Brain pericyte (primary cell): Measurements from ENCODE around the gene UNC80.

ENCODE experiments used
- DNase-seq: peaks from one replicate; pipeline ENCODE4 v3.0.0-alpha.2; 2012; ENCODE audit warnings: low read depth, low spot score

The UNC80 gene

GRCh38 chr2:209806318-209806717 is 34.7 kb downstream of the UNC80 start:
- no peak for DNase-seq

- DNase-seq, result no peak
Measured at GRCh38 chr2:209808521-209808920, 36.9 kb downstream of the UNC80 start.

GRCh38 chr2:209809256-209809655 is 37.6 kb downstream of the UNC80 start:
- no peak for DNase-seq

DNA sequence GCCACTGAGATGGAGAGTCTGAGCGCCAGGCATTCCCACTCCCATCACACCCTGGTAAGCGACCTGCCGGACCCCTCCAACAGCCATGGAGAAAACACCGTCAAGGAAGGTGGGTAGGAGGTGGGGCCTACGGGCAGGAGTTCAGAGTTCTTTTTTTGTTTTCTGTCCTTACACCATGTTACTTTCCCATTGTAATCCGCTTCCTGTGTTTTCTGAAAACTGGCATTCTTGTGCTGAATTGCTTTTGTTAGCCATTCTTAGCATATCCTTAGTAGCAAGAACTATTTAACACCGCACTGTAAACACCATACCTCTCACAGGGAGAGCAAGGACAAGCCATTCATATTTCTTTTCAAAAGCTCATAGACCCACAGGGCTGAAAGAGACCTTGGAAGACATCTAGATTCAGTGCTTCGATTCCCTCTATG is 46.2 kb downstream of the UNC80 start:
- DNase-seq, result no peak

DNA sequence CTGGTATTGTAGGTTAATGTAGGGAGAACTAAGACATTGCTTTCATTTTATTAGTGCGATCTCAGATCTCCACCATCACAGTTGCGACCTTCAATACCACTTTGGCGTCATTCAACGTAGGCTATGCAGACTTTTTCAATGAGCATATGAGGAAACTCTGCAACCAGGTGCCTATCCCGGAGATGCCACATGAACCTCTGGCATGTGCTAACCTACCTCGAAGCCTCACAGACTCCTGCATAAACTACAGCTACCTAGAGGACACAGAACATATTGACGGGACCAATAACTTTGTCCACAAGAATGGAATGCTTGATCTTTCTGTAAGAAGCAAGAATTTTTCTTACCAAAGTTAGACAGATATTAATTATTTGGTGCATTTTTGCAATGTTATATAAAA is 47.3 kb downstream of the UNC80 start:
- DNase-seq, result no peak

- no peak for DNase-seq
Measured at GRCh38 chr2:209821806-209822205, 50.2 kb downstream of the UNC80 start.

DNA sequence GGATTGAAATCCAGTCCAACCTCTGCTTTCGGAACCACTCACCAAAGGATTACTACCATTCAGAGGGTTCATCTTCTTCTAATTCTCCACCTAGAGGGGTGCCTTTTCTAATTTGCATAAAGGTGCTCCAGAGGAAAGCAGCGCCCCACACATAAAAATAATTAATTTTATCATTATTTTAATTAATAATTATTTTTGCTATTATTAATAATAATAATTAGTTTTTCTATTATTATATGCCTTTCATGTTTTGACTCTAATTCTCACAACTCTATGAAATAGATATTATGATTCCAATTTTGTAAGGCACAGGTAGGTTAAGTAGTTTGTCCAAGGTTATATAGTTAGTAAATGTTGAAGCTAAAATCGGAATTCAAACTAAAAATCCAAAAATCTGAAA is 51.9 kb downstream of the UNC80 start:
- no peak for DNase-seq

- no peak for DNase-seq
Measured at GRCh38 chr2:209824391-209824790, 52.8 kb downstream of the UNC80 start.

DNA sequence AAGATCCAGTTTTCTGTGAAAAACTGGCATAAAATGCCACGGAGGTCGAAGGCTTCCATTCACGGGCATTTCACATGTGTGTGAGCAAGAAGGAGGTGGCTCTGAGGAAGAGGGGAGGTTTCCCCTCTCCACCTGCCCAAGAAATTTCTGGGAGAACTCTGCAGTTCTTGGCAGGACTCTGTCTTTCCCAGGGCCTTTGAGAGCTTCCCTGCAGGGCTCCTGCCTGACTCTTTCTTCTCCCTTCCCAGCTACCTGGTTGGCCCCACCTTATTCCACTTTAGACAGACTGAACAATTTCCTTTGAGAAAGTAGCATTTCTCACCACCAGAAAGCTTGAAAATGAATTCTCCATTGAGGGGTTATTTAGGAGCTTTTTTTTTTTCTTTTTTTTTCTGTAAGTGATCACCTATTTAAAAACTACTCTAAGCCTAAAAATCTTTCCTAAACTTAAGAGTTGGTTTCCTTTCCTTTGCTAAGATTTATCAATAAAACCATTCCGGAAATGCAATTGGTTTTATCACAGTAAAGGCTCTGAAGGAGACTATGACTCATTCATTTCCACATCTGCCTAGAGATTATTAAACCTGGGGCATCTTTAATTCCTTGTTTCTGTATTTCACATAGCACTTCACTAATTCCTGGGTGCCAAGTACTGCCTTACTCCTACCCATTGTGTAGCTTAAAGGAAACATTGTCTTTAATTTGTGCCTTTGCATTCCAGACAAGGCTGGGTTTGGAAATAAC is 59.3 kb downstream of the UNC80 start:
- DNase-seq, result no peak

- DNase-seq, result no peak
Measured at GRCh38 chr2:209834767-209835166, 63.1 kb downstream of the UNC80 start.

- no peak for DNase-seq
Measured at GRCh38 chr2:209840434-209840833, 68.8 kb downstream of the UNC80 start.

- no peak for DNase-seq
Measured at GRCh38 chr2:209845666-209846065, 74.0 kb downstream of the UNC80 start.

- DNase-seq, result no peak
Measured at GRCh38 chr2:209864716-209865295, 93.2 kb downstream of the UNC80 start.

DNA sequence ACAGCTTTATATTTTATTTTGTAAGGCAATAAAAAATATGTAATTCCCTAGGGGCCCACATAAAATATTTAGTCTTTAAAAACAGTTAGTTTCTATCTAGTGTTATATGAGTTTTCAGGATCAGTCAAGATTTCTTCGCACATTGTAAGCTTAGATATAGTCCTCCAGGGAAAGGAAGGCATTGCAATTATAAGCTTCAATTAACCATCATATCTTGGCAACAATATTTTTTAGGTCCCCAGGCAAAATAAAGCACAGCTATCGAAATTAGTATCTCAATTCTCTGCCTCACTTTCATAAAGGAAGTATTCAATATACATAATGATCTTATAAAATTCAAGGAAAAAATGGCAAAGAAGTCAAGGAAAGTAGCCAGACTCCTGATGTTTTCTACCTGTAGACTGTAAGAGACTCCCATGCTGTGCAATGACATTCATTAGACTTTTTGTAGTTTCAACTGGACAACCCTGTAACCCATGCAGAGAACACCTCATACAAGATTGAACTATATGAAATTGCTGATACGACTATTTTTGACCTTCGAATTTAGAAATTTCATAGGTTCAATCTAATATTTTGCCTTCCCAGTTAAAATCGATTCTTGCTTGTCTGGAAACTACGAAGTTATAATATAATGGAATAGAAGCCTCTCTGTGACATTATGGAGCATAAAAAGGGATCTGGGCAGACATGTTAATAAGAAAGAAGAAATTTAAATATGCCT is 96.8 kb downstream of the UNC80 start:
- no peak for DNase-seq

DNA sequence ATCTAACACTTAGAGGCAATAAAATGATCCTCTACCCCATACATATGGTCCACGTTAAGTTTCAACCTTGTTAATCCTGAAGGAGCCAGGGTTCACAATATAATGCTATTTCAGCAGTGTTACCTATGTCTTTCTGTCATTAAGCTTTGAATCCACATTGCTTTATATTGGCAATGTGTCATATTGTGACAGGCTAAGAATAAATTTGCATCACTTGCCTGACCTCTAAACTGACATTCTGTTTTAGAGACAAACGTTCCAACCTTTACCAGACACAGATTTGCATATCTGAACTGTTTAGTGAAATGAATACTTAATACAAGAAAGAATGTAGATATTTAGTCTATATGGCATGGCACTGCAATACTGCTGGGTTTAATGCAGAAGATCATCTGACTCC is 98.4 kb downstream of the UNC80 start:
- no peak for DNase-seq

GRCh38 chr2:209872675-209873074 is 101.0 kb downstream of the UNC80 start:
- no peak for DNase-seq

DNA sequence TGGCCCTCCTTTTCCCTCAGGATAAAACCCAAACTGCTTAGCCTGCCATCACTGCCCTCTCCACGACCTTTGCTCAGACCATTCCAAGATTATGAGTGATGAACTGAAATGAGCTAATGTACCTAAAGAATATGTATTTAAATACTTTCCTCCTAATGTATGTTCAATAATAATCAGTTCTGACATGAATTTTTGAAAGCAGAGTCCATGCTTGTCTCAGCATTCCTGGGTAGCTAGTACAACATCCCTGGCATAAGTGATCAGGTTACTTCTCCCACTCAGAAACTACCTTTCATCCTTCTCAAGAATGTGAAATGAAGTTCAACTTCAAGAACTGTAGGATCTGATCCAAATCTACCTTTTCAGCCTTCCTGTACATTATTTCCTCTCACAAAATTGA is 103.6 kb downstream of the UNC80 start:
- DNase-seq, result no peak

GRCh38 chr2:209876211-209876610 is 104.6 kb downstream of the UNC80 start:
- DNase-seq, result no peak

- DNase-seq, result no peak
Measured at GRCh38 chr2:209878701-209879100, 107.1 kb downstream of the UNC80 start.

DNA sequence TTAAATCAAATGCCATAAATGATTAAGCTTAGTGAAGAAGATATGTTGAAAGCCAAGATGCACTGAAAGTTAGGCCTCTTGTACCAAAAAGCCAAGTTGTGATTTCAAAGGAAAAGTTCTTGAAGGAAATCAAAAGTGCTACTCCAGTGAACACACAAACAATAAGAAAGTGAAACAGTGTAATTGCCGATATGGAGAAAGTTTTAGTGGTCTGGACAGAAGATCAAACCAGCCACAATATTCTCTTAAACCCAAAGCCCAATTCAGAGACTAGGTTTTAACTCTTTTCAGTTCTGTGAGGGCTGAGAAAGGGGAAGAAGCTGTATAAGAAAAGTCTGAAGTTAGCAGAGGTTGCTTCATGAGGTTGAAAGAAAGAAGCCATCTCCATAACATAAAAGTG is 129.0 kb downstream of the UNC80 start:
- DNase-seq, result no peak

DNA sequence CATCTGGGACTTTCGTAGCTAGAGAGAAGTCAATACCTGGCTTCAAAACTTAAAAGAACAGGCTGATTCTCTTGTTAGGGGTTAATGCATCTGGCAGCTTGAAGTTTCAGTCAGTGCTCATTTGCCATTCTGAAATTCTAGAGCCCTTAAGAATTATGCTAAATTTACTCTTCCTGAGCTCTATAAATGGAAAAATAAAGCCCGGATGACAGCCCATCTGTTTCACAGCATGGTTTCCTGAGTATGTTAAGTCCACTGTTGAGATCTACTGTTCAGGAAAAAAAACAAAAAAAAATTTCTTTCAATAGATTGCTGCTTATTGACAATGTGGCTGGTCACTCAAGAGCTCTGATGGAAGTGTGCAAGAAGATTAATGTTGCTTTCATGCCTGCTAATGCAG is 129.5 kb downstream of the UNC80 start:
- DNase-seq, result no peak

- DNase-seq, result no peak
Measured at GRCh38 chr2:209905691-209906090, 134.1 kb downstream of the UNC80 start.

GRCh38 chr2:209907746-209908145 is 136.1 kb downstream of the UNC80 start:
- no peak for DNase-seq
